Sigmoid colon (tissue), 4 donors: ENCODE data around the gene SLC2A13.

ENCODE experiments used
- EP300 ChIP-seq, 4 donors: sonication (generic); formaldehyde crosslinking; IDR thresholded peaks; one replicate each; pipeline ENCODE4 v1.6.1; 2017; ENCODE audit warnings: antibody characterized with exemption in 4 of 4
- TF ChIP-seq, protein P1 (sequence below), 4 experiments: fragments of 450-650 bp in 3 of 4; fragments of 200-600 bp in 1 of 4; IDR thresholded peaks; one replicate each; pipeline ENCODE4 v1.5.1; 2016 to 2019; ENCODE audit warnings: antibody characterized with exemption in 4 of 4, mild to moderate bottlenecking in 3 of 4, moderate library complexity in 2 of 4

DNA sequence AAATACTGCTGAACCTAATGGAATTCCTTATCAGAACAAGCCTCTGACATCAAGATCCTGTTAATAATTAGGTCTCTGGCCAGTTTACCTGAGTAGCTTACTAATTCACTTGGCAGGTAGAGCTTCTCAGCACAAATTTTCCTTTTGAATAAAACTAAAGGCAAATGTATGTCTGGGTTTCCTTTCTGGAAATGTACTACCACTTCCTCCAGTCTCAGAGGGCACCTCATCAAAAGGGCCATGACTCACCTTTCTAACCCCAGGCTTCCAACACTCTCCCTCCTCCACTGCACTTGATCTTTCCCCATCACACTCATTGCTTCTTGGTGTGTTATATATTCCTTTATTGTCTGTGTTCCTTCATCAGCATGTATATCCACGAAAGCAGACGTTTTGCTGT lies 90.5 kb downstream of the SLC2A13 start:
- TF ChIP-seq, protein P1, sequence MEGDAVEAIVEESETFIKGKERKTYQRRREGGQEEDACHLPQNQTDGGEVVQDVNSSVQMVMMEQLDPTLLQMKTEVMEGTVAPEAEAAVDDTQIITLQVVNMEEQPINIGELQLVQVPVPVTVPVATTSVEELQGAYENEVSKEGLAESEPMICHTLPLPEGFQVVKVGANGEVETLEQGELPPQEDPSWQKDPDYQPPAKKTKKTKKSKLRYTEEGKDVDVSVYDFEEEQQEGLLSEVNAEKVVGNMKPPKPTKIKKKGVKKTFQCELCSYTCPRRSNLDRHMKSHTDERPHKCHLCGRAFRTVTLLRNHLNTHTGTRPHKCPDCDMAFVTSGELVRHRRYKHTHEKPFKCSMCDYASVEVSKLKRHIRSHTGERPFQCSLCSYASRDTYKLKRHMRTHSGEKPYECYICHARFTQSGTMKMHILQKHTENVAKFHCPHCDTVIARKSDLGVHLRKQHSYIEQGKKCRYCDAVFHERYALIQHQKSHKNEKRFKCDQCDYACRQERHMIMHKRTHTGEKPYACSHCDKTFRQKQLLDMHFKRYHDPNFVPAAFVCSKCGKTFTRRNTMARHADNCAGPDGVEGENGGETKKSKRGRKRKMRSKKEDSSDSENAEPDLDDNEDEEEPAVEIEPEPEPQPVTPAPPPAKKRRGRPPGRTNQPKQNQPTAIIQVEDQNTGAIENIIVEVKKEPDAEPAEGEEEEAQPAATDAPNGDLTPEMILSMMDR (IDR thresholded peaks at IDR 0.05) = no peak
- no peak for TF ChIP-seq EP300 (IDR thresholded peaks at IDR 0.05)
